Measurements from ENCODE around the gene FBXO31.

Gene FBXO31

DNA sequence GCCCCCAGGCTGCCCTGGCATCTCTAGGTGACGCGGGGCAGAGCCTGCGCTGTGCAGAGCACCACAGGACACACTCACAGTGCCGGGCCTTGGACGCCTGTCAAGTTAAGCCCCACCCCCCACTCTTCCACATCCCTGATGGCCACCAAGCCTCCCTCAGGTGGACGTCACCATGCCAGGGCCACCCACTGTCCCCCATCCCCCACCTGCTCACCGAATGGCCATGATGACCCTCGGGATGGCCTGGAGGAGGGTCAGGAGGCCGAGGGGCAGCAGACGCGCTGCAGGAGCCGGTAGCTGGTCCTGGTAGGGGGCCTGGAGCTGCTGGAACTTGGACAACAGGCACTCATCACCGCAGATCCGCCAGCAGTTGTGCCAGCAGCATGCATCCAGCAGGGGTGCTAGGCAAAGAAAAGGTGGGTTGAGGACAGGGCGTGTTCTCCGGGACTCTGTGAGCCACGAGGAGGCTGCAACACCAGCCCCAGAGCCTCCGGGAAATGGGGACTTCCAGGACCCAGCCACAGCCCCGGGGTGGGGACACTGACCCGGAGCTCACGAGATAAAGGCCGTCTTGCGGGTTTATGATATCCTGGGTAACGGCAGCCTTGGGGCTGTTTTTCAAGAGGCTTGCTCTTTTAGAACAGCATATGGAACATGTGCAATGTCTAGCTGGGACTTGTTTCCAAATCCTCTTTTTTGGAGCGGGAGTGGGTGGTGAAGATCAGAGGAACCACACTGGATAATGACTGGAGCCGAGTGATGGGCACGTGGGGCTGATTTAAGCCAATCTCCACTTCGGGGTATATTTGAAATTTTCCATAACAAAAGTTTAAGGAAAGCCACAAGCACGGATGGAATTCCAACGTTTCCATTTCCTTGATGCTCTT lies 77.8 kb downstream of the FBXO31 start:
- DNase-seq = no peak

GRCh38 chr16:87304951-87305350 lies 78.6 kb downstream of the FBXO31 start:
- DNase-seq = no peak

GRCh38 chr16:87303962-87304521 lies 79.5 kb downstream of the FBXO31 start:
- DNase-seq = no peak

GRCh38 chr16:87303431-87303930 lies 80.1 kb downstream of the FBXO31 start:
- no peak for DNase-seq

- DNase-seq = no peak
Observed at GRCh38 chr16:87298857-87299465, 84.6 kb downstream of the FBXO31 start.

DNA sequence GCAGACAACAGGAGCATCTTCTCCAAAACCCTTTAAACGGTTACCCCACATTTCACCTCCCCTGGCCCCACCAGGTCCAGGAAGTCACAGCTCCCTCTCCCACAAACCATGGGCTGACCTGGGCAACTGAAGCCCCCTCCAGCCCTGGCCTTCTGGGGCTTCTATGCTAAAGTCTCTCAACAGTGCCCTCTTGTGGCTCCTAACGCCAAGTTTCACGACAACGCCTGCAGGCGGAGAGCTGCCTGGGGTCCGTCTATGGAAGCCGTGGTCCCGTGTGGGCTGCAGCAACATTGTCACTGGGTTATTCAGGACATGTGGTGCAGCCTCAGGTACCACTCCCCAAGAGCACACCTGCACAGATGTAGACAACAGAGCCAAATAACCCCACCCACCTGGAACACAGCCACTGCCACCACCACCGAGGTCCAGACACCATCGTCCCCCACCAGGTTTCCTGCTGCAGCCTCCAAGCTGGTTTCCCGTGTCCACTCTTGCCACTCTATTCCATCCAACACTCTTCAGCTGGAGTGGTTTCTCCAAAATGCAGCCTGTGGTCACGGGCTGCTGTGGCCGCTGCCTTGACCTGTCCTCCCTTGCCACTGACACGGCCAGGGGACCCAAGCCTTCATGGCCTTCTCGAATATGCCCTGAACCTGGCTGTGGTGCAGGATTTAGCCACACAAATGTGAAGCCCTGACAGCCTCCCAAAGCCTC lies 85.5 kb downstream of the FBXO31 start:
- DNase-seq = peak; percentile 34

DNA sequence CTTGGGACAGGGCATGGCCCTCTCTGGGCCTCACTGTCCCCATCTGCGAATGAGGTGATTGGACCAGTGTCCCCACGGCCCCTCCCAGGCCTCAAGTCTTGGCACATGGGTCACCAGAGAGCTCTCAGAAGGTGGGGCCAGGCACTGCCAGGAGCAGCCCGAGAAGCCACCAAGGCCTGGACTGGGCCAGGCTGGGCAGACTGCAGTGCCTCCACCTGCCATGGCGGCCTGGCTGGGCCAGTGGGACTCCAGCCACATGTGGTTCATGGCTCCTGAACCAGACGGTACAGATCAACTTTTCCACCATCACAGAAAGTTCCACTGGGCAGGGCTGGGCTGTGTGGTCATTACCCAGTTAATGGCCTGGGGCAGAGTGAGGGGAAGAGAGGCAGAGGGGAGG lies 86.2 kb downstream of the FBXO31 start:
- DNase-seq = no peak

DNA sequence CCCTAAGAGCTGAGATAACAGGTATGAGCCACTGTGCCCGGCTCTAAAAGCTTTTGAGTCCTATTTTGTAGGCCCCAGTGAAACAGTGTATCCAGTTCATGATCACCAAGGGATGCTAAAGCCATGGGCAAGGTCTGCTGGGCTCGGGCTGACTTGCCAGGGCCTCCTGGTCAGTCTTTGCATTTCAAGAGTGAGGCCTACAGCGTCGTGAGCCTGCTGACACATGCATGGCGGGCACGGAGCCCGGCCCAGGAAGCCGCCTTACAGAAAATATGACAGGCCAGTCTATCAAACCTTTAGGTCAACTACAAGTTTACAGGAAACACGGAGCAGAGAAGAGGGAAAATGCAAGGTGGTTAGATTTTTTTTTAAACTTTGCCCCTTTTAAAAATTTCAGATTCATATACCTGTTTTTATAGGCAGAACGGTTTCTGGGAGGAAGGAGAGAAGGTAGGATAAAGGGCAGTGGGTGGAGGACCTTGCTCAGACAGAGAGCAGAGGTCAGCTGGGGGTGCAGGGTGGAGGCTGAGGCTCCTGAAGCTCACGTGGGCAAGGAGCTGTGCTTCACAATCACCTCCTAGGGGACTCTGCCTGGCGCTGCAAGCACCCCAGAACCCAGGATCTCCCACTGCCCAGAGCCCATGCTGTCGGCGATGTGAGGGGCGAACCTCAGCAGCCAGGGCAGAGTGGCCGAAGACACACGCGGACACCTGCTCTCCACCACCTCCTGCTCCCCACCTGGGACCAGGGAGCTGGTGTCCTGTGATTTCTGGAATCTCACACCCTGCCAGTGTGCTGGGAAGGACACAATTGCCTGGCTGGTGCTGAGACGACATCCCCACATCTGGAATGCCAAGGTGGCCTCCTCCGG lies 87.7 kb downstream of the FBXO31 start:
- DNase-seq = no peak

GRCh38 chr16:87295259-87295658 lies 88.3 kb downstream of the FBXO31 start:
- no peak for DNase-seq

DNA sequence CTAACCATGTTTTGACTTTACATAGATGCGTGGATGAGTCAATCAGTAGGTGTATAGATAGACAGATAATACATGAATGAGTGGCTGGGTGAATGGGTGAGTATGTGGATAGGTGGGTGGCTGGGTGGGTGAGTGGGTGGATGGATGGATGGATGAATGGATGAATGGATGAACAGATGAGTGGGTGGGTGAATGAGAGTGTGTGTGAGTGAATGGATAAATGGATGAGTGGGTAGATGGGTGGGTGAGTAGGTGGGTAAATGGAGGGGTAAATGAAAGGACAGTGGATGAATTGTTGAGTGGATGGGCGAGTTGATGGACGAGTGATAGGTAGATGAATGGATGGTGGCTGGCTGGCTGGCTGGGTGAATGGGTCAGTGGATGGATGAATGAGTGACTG lies 89.6 kb downstream of the FBXO31 start:
- DNase-seq = no peak

GRCh38 chr16:87291944-87292343 lies 91.6 kb downstream of the FBXO31 start:
- no peak for DNase-seq

DNA sequence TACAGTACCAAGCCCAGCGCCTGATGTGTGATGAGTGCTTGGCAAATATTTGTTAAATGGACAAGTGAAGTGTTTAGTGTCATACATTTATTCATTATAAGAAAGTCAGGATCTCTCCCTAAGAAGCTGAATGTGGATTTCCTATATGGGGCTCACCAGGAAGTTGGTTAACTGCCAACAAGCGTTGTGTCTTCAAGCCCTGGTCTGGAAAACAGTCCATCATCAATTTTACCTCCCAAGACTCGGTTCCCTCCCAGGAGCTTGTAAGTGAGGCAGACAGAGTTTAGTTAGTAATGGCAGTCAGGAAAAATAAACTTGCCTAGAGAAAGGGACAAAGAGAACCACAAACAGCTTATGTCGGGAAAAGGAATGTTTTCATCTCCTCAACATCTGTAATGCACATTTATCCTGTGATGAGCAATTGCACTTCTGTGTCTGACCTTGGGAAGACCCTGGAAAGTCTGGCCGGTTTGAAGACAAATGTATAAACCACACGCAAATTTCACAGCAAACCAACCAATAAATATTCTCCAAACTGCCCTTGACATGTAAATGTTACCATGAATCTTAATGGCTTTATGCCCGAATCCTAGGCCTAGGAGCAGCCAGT lies 94.7 kb downstream of the FBXO31 start:
- DNase-seq = no peak

DNA sequence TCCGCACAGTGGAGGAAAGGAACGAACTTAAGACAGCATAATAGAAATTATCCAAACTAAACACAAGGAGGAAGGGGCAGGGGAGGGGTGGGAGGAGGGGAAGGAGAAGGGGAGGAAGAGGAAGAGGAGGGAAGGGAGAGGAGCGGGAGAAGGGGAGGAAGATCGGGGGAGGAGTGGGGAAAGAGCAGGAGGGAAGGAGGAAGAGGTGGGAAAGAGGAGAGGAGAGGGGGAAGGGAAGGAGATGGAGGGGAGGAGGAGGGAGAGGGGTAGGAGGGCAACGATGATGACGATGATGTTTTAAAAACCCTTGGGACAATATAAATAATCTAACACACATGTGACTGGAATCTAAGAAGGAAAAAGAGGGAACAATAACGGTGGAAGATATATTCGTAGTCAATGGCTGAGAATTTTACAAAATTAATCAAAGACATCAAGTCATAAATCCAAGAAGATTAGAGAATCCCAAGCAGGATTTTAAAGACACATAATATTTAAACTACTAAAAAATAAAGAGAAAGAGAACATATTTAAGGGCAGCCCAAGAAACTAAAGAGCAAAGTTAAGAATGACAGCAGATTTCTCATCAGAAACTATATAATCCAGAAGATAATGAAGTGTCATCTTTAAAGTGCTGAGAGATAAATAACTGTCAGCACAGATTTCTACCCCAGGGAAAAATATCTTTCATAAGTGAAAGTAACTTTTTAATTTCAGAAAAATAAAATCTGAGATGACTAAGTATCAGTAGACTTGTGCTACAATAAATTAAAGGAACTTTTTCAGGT lies 96.5 kb downstream of the FBXO31 start:
- DNase-seq = no peak

DNA sequence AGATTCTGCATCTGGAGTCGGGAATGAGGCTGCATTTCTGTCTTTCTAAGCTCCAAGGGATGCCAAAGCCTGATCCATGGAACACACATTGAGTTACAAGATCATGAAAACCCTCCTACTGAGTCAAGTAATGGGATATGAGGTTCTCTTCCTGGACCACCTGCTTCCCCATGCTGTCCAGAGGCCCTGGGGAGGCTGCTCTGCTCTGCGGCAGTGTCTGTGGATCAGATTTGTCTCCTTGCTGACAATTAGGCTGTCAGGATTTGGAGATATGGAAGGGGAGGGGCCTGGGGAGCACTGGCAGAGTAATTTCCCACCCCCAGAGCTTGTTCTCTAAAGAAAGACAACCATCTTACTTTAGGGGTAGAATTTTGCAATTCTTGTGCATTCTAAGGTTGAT lies 99.4 kb downstream of the FBXO31 start:
- no peak for DNase-seq

DNA sequence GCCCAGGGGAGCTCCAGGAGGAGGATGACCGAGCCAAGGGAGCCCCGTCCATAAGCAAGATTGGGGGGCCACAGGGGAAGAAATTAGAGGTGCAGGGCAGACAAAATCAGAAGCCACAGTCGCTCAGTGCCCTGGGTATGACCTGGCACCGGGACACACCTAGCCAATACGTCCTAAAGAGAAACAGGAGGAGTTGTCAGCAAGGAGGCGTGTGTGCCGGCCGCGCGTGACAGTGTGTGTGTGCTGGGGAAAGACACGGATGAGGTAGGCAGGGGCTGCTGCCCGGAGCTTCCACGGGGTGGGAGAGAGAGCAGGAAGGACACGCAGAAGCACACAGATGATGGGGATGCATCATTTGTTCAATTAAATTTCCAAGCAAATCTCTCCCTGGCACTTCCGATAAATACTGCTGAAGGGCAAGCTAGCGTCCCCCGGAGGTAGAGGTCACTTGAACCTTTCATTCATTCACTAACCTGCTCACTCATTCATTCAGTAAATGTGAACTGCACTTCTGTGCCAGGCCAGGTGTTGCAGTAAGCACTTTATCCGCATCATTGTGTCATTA lies 104.4 kb downstream of the FBXO31 start:
- DNase-seq = no peak

GRCh38 chr16:87278191-87279093 lies 105.1 kb downstream of the FBXO31 start:
- peak; percentile 9 for DNase-seq

Measured in activated CD4-positive, alpha-beta T cell treated with anti-CD3 and anti-CD28 coated beads, Interleukin-2, amount 50 U/mL, for 1 hour (primary cell).